ENCODE results near the gene SPAG9. TPM values are rescaled to one million over a fixed set of nuclear protein-coding genes. Genes with fewer than 3 reads are reported as not detected.

SPAG9 gene
- total and polyA plus RNA-seq, 2 donors (not counting 1 experiment from before 2014, with no cell fraction given): 8.6 to 64.1 TPM

DNA sequence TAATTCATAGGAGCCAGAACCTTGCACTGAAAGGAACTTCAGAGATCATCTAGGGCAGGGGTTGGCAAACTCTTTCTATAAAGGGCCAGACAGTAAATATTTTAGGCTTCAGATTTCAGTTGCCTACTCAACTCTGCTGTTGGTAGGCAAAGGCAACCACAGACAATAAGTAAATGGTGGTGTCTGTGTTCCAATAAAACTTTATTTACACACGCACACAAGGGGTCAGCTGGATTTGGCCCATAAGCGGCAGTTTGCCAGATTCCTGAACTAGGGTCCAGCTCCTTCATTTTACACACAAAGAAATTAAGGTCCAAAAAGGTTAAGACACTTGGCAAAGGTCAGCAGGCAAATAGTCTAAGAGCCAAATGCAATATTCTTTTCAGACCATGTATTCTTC lies 107.3 kb downstream of the SPAG9 start:
- TF ChIP-seq, protein P1, sequence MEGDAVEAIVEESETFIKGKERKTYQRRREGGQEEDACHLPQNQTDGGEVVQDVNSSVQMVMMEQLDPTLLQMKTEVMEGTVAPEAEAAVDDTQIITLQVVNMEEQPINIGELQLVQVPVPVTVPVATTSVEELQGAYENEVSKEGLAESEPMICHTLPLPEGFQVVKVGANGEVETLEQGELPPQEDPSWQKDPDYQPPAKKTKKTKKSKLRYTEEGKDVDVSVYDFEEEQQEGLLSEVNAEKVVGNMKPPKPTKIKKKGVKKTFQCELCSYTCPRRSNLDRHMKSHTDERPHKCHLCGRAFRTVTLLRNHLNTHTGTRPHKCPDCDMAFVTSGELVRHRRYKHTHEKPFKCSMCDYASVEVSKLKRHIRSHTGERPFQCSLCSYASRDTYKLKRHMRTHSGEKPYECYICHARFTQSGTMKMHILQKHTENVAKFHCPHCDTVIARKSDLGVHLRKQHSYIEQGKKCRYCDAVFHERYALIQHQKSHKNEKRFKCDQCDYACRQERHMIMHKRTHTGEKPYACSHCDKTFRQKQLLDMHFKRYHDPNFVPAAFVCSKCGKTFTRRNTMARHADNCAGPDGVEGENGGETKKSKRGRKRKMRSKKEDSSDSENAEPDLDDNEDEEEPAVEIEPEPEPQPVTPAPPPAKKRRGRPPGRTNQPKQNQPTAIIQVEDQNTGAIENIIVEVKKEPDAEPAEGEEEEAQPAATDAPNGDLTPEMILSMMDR (IDR thresholded peaks at IDR 0.05): no peak
- TF ChIP-seq EZH2 (IDR thresholded peaks at IDR 0.05; ENCODE audit: borderline replicate concordance, insufficient read depth, low read depth, low read length, poor library complexity, severe bottlenecking): no peak
- no peak overlapping the region for H3K4me3 Mint-ChIP-seq
- DNase-seq (no peak), ATAC-seq (ENCODE audit: low read depth) (no peak)
- no peaks in the 10 kb centered on the region for H3K79me2 ChIP-seq (ENCODE audit: control insufficient read depth, insufficient read depth, low read length)
- no peak overlapping the region for H3K4me2 ChIP-seq (replicated peaks; ENCODE audit: low read depth, low read length, poor library complexity, severe bottlenecking)
- 100% methylated on average over 1 of the region's 2 CpGs for WGBS (ENCODE audit: insufficient coverage)
- intact Hi-C loops (cut with micrococcal nuclease): no loop called here
- no peaks in the 10 kb centered on the region for H3K4me1 ChIP-seq (ENCODE audit: control insufficient read depth in 2 of 2, insufficient read depth in 2 of 2, low read length in 2 of 2)
- no peaks in the 10 kb centered on the region for H3K27me3 ChIP-seq (replicated peaks in 1 of 4; ENCODE audit: control extremely low read depth in 1 of 4, control insufficient read depth in 3 of 4, insufficient read depth in 4 of 4, low read length in 3 of 4)
- no peaks in the 10 kb centered on the region for H3K27me3 Mint-ChIP-seq
- no peak overlapping the region for H3K9ac ChIP-seq (ENCODE audit: low read length)
- no peak overlapping the region for H3K27ac ChIP-seq (ENCODE audit: low read length in 2 of 2)
- POLR2A ChIA-PET: no interaction called here
- H3K36me3 ChIP-seq (replicated peaks in 1 of 2; ENCODE audit: control extremely low read depth in 1 of 2, control insufficient read depth in 1 of 2, extremely low read depth in 1 of 2, insufficient read depth in 2 of 2, low read length in 1 of 2): peaks cover 12 to 13% of the 10 kb centered on the region in 2 experiments
- H3K9me3 ChIP-seq (ENCODE audit: control extremely low read depth in 1 of 3, control insufficient read depth in 2 of 3, insufficient read depth in 1 of 3, low read length in 2 of 3): no peaks in the 10 kb centered on the region
- no peaks in the 10 kb centered on the region for H3K9me3 Mint-ChIP-seq (ENCODE audit: insufficient read depth)
- H3K27ac Mint-ChIP-seq: no peak overlapping the region
- CTCF ChIA-PET: interaction anchor here (1.5 to 3.1 kb wide), 2 partner anchors 11 to 140 kb away, joined by 4 to 19 read pairs; partner anchors contain the start of gene NME1
- no peak overlapping the region for H3K4me3 ChIP-seq (ENCODE audit: control extremely low read depth in 1 of 5, extremely low read depth in 1 of 5, insufficient read depth in 1 of 5, low read depth in 2 of 5, low read length in 4 of 5)
- H3K4me1 Mint-ChIP-seq: no peaks in the 10 kb centered on the region
- H2AFZ ChIP-seq (ENCODE audit: insufficient read depth, low read depth, low read length, poor library complexity, severe bottlenecking): no peak overlapping the region
- H4K20me1 ChIP-seq (ENCODE audit: control insufficient read depth, insufficient read depth, low read length, poor library complexity, severe bottlenecking): no peaks in the 10 kb centered on the region

DNA sequence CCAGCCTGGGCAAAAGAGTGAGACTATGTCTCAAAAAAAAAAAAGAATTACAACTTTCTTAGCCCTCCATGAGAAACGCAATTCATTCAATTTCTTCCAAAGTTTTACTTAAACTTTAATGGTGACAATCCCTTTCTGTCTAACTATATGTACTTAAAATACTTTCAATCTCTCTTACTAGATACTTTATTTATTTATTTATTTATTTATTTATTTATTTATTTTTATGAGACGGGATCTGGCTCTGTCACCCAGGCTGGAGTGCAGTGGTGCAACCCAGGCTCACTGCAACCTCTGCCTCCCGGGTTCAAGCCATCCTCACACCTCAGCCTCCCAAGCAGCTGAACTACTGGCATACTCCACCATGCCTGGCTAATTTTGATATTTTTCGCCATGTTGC lies 108.1 kb downstream of the SPAG9 start:
- Mint-ChIP-seq H3K27me3 (no peaks in the 10 kb centered on the region), H3K27ac (no peak overlapping the region), H3K4me3 (no peak overlapping the region), H3K9me3 (ENCODE audit: insufficient read depth) (no peaks in the 10 kb centered on the region), H3K4me1 (no peaks in the 10 kb centered on the region)
- no peak for TF ChIP-seq EZH2 (IDR thresholded peaks at IDR 0.05; ENCODE audit: borderline replicate concordance, insufficient read depth, low read depth, low read length, poor library complexity, severe bottlenecking)
- TF ChIP-seq, protein P1 (IDR thresholded peaks at IDR 0.05): no peak
- POLR2A ChIA-PET: no interaction called here
- Histone ChIP-seq H3K4me1 (ENCODE audit: control insufficient read depth in 2 of 2, insufficient read depth in 2 of 2, low read length in 2 of 2) (no peaks in the 10 kb centered on the region), H3K27ac (ENCODE audit: low read length in 2 of 2) (no peak overlapping the region), H3K36me3 (replicated peaks in 1 of 2; ENCODE audit: control extremely low read depth in 1 of 2, control insufficient read depth in 1 of 2, extremely low read depth in 1 of 2, insufficient read depth in 2 of 2, low read length in 1 of 2) (peaks cover 12 to 13% of the 10 kb centered on the region in 2 experiments), H3K27me3 (replicated peaks in 1 of 4; ENCODE audit: control extremely low read depth in 1 of 4, control insufficient read depth in 3 of 4, insufficient read depth in 4 of 4, low read length in 3 of 4) (no peaks in the 10 kb centered on the region), H3K4me3 (ENCODE audit: control extremely low read depth in 1 of 5, extremely low read depth in 1 of 5, insufficient read depth in 1 of 5, low read depth in 2 of 5, low read length in 4 of 5) (no peak overlapping the region), H2AFZ (ENCODE audit: insufficient read depth, low read depth, low read length, poor library complexity, severe bottlenecking) (no peak overlapping the region), H3K4me2 (replicated peaks; ENCODE audit: low read depth, low read length, poor library complexity, severe bottlenecking) (no peak overlapping the region), H3K9me3 (ENCODE audit: control extremely low read depth in 1 of 3, control insufficient read depth in 2 of 3, insufficient read depth in 1 of 3, low read length in 2 of 3) (no peaks in the 10 kb centered on the region), H3K79me2 (ENCODE audit: control insufficient read depth, insufficient read depth, low read length) (no peaks in the 10 kb centered on the region), H4K20me1 (ENCODE audit: control insufficient read depth, insufficient read depth, low read length, poor library complexity, severe bottlenecking) (no peaks in the 10 kb centered on the region), H3K9ac (ENCODE audit: low read length) (no peak overlapping the region)
- no peak for DNase-seq
- intact Hi-C loops (cut with micrococcal nuclease): no loop called here
- 100% methylated on average over 2 of the region's 4 CpGs for WGBS (ENCODE audit: insufficient coverage)
- CTCF ChIA-PET: interaction anchor here (3.1 kb wide), 1 partner anchor 11 kb away, joined by 19 read pairs; no protein-coding TSS in a partner anchor
- ATAC-seq (ENCODE audit: low read depth): no peak

All from B cell (primary cell).